Measurements from ENCODE around the gene ATF7.
"Not testable (repeated sequence)": the region's sequence is repeated elsewhere in the genome, so short reads cannot be mapped to it uniquely, and the experiment has no call there.

Gene ATF7

DNA sequence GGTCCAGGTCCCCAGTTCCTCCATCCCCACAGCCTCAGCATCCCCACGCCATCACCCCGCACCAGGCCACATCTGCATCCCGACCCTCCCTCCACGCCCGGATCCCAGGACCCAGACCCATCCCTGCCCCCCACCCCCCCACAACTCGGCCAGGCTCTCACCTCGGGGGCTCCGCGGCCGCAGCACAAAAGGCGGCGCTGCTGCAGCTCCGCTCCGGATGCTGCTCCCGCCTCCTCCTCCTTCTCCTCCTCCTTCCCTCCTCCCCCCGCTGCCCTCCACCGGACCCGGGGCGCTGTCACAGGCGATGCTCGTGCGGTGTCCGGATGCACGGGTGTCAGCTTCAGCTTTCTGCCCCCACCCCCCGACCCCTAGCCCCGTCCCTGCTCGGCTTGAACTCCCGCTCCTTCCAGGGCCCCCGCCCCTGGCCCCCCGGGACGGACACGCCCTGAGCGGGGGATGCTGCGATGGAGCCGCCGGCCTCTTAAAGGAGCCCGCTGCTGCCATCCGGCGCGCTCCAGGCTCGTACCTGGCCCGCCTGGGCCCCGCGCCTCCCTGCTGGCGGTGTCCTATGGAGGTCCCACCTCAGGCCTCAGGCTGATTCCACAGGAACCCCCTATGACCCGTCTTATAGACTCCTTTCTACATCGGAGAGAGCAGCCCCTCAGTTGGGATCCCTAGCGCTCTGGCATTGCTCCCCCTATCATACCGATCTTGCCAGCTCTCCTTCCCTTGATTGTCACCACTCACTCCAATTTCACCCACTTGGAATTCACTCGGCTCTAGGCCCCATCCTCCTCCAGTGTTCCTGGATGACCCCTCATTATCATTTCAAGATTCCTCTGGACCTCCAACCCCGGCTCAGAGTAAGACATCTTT lies 126.7 kb downstream of the ATF7 start, which contains the start of gene MAP3K12:
Gene MAP3K12 (minus strand): TSS at position 193 of the 876 bp plus-strand sequence. CDS start 12,067 bp downstream, outside the sequence.
- peak; percentile 49 to 50 for DNase-seq

DNA sequence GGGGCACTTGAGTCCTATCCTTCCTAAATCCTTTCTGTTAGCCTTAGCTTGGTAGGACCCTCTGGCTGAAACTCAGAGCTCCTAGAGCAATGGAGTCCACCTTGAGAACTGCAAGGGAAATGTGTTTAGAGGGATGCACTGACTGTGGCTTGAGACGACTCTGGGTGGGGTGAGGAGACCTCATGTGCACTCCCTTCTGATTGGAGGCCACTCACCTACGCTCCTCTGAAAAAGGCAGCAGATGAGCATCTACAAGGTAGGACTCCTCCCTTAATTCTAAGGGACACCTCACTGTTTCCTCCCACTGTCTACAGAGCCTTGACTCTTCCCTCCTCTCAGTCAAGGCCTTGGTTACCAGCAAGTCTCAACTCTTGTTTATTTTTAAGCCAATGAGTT lies 127.9 kb downstream of the ATF7 start:
- DNase-seq, result no peak

DNA sequence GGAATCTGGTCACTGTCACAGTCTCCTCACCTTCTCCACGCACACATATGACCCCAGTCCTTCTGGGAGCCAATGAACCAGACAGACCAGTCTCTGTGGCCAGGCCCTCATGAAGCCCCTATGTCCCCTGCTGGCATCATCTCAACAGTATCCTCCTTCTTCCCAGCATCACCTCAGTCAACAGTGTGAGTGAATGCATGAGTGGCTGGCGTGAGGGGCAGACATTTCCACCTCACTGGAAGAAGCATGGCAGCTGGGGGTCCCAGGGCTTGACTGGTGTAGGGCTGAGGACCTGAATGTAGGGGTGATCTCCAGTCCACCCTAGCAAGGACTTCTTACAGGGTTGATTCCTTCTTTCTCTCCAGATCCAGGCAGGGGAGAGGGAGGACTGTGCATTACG lies 128.7 kb downstream of the ATF7 start:
- no peak for DNase-seq

DNA sequence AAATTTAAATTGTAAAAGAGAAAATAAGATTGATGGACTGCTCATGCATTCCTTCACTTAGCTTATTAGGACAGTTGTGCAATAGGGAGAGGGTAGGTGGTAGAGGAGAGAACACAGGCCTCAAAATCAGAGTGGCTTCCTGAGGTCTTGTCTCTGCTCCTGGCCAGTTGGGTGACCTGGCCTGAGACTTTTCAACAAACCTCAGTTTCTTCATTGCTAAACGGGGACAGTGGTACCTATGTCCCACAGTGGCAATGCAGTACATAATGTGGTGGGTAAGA lies 129.5 kb downstream of the ATF7 start:
- no peak for DNase-seq

DNA sequence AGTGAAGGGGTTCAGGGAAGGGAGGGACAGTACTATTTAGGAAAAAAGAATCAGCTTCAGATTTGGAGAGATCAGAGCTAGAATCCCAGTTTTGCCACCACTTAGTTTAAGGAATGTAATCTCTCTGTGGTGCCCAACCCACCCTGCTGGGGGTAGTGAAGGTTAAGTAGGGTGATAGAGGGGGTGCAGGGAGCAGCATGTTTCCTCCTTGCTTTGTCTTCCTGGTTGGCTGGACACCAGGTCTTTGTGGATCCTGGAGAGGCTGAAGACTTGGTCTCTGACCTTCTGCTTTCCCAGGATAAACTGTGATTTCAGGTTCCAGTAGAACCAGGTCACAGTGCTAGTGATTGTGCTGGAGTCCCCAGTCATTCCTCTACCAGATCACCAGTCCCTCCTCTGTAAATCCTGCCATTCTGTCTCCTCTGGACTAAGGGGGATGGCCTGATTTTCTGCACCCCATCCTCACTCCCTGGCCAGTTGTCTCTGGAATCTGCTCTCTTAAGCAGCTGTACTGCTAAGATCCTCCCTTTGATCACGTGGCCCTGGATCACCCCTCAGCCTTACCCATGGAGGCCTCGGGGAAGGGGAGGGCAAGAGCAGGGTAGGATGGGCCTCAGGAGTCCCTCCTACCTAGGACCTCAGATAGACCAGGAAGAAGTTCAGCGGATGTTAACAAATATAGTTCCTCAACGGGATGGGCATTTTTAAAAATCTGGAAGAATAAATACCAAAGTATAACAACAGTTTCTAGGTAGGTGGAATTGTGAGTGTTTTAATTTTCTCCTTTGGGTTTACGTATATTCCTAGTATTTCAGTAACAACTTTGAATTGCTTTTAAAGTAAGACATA lies 130.1 kb downstream of the ATF7 start:
- no peak for DNase-seq

DNA sequence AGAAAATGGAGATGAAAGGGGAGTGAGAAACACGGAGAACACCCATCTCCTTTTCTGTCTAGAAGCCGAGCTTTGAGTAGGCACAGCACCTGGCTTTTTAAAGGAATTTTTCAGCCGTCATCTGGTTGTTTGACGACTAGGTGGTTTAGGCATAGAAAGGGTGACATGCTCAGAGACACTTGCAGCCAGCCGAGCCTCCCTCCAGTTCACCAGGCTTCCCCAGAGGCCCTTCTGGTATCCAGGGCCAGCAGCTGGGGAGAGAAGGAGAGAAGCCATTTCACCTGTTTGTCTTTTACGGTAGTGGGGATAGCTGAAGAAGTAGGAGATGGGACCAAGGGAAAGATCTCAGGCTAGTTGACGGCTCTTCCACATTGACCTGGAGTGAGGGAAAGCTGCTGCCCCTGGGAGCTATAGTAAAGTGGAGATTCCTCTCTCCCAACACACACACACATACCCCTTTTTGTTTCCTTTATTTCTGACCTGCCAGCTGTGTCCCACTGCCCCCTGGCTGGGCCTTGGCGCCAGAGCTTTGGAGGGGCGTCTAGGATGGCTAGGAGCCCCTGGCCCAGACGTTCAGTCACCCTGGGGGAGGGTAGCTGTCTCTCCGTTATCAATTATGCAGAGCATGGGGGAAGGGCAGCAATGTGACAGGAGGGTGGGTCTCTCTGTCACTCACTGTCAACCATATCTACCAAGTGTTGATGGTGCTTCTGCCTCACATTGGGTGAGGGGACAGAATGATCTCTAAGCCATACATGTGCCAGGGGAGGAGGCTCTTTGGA lies 132.4 kb downstream of the ATF7 start:
- DNase-seq, result no peak

DNA sequence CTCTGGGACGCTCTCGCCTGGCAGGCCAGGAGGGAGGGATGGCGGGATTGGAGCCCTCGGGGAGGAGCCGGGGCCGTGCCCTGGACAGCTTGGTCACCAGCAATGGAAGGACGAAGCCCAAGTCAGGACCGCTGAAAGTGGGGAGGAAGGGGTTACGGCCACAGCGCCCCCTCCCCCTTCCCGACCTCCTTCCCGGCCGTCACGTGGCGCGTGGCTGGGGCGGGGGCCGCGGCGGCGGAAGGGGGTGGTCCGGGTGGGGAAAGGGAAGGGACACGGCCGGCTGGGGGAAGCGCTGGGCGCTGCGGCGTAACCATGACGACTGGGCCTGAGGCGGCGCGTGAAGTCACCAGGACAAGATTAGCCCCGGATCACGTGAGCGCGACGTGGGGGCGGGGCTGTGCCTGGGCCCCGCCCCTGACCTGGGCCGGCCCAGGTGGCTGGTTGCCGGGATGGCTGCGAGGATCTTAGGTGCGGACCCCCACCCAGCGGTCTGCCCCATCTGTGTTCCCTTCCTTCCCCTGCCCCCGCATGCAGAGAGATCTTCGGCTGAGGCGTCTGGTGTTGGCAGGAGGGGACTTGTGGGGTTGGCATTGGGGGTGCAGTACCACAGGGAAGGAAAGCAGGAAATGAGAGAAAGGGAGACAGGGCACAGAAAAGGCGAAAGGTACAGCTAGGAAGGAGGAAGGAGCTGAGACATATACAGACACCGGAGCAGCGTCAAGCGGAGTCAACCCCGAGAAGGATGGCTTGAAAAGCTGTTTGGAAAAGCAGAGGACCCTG lies 133.2 kb downstream of the ATF7 start:
- DNase-seq, result peak; percentile 83

DNA sequence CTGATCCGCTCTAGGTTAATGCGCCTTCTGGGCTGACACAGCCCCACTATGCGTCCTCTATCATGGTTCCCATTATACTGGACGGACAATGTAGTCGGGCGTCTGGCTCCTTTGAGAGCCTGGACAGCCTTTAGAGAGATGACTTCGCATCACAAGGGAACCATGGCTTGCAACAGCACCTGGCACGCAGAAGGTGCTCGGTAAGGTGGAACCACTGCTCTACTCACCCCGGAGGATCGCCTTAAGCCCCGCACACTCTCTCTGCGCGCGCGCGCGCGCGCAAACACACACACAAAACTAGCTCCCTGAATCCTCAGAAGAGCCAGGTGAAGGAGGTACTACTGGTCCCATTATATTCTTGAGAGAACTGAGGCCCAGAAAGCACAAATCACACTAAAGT lies 134.0 kb downstream of the ATF7 start:
- no peak for DNase-seq

DNA sequence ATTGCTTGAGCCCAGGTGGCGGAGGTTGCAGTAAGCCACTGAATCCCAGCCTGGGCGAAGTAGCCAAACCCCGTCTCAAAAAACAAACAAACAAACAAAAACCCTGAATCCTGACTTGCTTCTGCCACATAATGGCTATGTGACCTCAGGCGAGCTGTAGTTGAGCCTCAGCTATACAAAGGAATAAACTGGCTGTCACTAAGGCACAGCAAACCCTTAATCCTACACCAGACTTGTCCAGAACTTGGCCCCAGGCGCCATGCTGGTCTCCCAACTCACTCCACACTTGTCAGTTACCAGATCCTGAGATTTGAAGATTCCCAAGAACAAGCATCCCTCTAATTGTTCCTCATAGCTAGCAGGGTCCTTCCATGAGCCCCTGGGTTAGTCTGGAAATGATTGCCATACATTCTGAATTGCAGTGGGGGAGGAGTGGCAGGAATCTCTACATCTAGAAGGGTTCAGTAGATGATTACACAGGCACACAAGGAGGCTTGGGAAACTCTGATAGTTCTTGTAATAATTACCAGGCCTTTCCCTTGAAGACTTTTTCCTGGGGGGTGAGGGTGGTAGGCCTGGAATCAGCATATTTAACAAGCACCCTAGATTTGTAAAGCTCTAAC lies 136.8 kb downstream of the ATF7 start:
- no peak for DNase-seq

DNA sequence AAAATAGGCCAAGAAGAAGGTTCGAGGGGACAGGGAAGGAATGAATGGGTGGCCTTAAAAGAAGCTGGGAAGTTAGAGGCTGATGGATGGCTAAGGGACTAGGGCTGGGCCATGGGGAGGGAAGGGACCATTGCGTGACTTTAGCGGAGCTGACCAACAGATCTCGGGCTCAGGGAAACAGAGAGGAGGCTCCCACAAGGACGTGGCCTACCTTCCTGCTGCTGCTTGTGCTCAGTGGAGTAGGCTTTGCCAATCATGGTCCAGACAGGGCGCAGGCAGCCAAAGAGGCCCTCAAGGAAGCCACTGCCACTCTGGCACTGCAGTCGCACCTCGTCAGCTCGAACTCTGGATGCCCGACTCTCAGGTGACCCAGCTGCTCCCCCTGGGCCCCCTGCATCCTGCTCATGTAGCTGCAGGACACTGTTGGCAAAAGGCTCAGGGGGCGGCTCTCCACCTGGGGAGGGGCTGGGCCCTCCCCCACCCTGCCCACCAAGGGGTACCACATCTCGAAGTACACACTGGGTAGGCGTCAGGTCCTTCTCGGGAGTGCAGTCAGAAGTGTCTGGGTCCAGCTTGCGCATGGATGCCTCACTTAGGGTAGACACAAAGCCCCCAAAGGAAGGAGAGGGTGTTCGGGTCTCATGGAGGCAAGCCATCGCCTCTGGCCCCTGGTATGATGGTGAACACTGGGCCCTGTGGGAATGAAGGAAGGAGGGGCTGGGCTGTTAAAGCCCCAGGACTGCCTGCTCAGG lies 139.3 kb downstream of the ATF7 start:
- no peak for DNase-seq

DNA sequence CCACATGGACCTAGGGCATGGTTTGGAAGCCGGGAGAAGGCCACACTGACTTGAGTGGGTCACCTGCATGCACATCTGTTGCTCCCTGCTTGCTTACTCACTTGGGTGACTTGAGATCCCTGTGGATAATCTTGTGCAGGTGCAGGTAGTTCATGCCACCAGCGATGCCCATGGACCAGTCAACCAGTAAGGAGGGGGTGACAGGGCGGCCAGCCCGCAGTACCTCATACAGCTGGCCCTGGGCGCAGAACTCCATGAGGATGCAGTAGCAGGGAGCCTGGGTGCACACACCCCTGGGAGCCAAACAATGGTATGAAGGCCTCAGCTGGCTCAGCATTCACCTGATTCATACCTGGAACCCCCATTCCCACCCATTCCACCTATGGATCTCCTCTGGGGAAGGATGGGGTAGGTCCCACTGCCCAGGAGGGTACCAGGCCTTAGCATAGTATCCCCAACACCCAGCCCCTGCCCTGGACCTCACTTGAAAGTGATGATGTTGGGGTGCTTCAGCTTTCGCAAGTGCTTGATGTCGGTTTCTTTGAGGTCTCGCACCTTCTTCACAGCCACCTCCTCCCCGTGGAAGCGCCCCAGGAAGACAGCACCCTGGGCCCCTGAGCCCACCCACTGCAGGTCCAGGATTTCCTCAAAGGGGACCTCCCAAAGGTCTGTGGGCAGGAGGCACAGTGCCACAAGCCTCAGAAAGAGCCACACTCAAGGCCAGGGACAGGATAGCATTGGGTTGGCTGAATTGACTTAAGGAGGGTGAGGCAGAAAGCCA lies 140.0 kb downstream of the ATF7 start:
- DNase-seq, result no peak

DNA sequence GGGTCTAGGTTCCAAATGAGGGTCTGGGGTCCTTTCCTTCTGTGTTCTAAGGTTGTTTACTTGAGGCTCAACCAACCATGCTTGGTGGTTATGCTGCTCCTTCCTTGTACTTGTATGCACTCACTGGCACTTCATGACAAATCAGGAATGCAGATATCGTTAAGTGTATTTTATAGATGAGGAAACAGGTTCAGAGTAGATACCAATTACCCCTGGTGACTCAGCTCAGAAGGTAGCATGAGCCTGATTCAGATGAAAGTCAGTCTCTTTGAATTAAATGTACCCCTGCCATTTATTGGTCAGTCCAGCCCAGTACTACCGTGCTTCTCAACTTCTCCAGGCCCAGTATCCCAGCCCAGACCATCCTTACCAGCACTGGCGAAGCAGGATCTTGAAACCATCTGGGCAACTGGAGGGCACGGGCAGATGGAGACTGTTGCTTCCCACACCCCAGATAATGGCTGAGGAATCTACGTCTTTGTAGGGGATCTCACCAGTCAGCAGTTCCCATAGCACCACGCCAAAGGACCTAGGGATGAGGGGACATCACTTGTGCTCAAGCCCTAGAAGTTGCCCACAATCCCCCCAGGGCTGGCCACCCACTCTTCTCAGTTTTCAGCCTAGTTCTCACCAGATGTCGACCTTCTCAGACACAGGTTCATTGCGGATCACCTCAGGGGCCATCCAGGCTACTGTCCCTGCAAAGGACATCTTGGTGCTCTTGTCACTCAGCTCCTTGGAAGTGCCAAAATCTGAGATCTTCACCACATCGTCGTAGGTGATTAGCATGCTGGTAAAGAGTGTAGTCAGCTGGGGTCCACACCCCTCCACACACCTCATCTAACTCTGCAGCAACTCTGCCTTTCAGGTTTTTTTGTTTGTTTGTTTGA lies 141.3 kb downstream of the ATF7 start:
- DNase-seq, result no peak

DNA sequence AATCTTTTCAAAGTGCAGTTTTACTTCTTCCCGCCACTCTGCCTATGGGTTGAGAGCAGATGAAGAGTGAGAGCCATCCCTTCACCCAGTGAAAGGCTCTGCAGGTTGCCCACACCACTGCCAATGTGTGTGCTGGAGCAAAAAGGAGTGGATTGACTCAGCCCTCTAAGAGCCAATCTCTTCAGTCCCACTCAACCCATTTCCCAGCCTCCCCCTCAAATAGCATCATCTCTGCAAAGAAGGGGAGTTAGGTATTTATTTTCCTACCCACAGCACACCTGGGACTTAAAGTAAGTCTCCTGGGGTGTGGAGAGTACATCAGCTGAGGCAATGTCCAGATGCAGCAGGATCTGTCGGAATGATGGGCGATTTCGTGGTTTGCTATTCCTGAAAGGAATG lies 142.2 kb downstream of the ATF7 start:
- DNase-seq, result no peak

DNA sequence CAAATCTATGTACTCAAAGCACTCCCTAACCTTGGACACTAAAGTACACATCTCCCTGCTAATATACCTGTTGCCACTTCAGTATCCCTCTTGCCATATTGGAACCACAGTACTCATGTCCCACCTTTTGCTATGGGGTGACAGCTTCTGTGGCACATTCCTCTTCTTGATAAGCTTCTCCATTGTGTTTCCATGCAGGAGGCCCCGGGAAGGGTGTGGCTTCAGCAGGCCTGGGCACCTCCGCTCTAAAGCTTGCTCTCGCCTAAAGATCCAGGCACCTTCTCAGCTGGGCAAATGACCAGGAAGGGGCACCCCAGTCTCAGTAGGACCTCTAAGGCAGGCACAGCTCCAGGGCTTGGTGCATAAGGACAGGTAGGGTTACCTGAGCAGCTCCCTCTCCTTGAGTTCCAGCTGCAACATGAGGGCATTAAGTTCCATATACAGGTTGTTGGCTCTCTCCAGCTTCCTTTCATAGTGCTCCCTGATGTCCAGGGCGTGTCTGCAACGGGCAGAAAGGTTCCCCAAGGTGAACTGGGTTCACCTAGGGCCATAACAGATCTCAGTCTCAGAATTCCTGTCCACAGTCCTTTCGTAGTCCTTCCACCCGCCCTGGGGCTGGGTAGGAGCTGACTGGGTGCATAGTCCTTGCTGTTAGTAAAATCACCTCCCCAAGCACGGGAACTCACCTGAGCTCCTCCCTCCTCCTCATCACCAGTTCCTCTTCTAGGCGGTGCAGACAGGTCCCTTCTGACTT lies 142.8 kb downstream of the ATF7 start:
- no peak for DNase-seq

DNA sequence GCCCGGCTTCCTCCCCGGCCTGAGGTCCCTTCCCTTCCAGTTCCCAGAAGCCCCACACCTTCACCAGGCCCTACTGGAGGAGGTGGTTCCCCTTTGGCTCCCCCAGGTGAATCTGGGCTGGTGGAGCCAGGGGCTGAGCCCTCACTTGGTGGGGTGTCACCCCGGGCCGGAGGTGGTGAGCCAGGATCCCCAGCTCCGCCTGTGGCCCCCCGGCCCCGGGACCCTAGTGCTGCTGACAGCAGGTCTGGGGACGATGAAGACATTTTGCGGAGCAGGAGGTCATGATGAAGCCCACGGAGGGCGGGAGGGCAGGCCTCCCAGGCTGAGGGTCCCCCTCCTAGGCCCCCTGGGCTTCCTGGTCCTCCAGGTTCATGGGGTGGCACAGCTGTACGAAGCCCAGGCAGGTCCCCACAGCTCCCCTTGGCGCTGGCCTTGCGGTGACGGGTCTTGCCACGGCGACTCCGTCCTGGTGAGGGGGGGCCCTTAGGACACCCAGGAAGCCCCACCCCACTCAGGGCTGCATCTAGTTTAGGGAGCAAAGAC lies 143.5 kb downstream of the ATF7 start:
- DNase-seq, result no peak

DNA sequence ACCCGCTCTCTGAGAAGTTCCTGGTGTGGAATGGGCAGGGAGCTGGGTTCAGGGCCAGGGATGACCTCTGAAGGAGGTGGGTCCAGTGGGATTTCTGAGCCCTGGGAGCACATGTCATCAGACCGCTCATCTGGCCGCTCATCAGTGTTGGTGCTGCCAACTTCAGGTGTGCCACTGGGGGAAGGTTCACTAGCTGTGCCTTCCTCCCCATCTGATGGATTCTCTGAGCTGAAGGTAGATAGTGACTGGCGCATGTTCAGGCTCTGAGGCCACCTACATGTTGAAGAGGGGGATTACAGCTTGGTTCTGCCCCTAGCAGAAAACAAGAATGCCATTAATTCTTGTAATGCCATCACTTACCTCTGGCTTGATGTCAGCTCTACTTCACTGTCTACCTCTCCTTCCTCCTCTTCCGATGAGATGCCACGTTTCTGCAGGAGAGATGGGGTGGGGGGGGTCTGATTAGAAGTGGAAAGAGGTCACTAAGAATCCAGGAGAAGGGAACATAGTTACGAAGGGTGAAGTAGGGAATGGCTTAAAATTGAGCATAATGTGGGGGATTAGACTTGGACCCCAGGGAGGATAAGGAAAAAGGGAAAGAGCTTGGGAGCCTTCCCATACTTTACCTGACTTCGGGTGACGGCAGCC lies 144.1 kb downstream of the ATF7 start:
- DNase-seq, result no peak

DNA sequence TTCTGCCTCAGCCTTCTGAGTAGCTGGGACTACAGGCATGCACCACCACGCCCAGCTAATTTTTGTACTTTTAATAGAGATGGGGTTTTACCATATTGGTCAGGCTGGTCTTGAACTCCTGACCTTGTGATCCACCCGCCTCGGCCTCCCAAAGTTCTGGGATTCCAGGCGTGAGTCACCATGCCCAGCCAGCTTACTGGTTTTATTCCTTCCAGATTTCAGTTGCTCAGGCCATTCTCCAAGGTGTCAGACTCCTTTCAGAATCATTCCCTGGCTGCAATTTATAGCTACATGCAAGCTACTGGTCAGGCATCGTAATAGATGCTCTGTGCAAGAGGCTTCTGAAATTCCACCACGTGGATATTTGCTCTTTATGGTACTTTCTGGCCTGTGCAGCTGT lies 144.7 kb downstream of the ATF7 start:
- not testable (repeated sequence) for DNase-seq
